Large intestine (tissue), 3 donors: ENCODE measurements around the gene EPB41L4A. TPM values are rescaled to one million over a fixed set of nuclear protein-coding genes. Genes with fewer than 3 reads are reported as not detected.
"Not testable (repeated sequence)": the region's sequence is repeated elsewhere in the genome, so short reads cannot be mapped to it uniquely, and the experiment has no call there.

Source experiments
- DNase-seq, 2 donors: peaks; one replicate each; pipeline versions ENCODE4 v3.0.0 to v3.0.0-alpha.2; 2013
- H3K27ac ChIP-seq: one replicate; pipeline ENCODE4 v1.5.1; 2013; ENCODE audit warnings: low read length
- H3K27me3 ChIP-seq: 2 replicates; pipeline ENCODE4 v1.6.1; 2013; ENCODE audit warnings: low read length; ENCODE audit not compliant: control insufficient read depth, insufficient read depth
- H3K36me3 ChIP-seq: 2 replicates; pipeline ENCODE4 v1.6.1; 2013; ENCODE audit warnings: low read length; ENCODE audit not compliant: control insufficient read depth, insufficient read depth
- H3K4me1 ChIP-seq: one replicate; pipeline ENCODE4 v1.6.1; 2013; ENCODE audit warnings: low read length; ENCODE audit not compliant: control insufficient read depth, insufficient read depth
- H3K4me3 ChIP-seq: one replicate; pipeline ENCODE4 v1.5.1; 2013; ENCODE audit warnings: low read length
- H3K9me3 ChIP-seq: one replicate; pipeline ENCODE4 v1.6.1; 2013; ENCODE audit warnings: mild to moderate bottlenecking, low read depth, low read length, moderate library complexity; ENCODE audit not compliant: control insufficient read depth
- WGBS: methylation state at CpG from one replicate; pipeline ENCODE4 v1.1.5; 2013; ENCODE audit warnings: low lambda C conversion rate; ENCODE audit not compliant: insufficient coverage; 5-methylcytosine and 5-hydroxymethylcytosine counted together
- polyA plus RNA-seq: library from polyadenylated mRNA; unstranded; fragments of 120-200 nt; gene quantifications from one replicate; pipeline ENCODE4 v1.2.1, GENCODE V29; 2013

EPB41L4A gene
- polyA plus RNA-seq, 1 donor, result 2.2 TPM

GRCh38 chr5:112238473-112238872 is 180.6 kb downstream of the EPB41L4A start:
- Histone ChIP-seq H3K4me1 (no peaks in the 10 kb centered on the region), H3K27ac (no peak overlapping the region), H3K4me3 (no peak overlapping the region), H3K27me3 (no peaks in the 10 kb centered on the region), H3K36me3 (no peaks in the 10 kb centered on the region), H3K9me3 (no peaks in the 10 kb centered on the region)
- no peak for DNase-seq

GRCh38 chr5:112237456-112237855 is 181.6 kb downstream of the EPB41L4A start:
- no peak for DNase-seq
- no peak overlapping the region for H3K27ac ChIP-seq
- no peak overlapping the region for H3K4me3 ChIP-seq
- no peaks in the 10 kb centered on the region for H3K27me3 ChIP-seq
- WGBS, result 80% methylated on average over 1 of the region's 2 CpGs
- H3K4me1 ChIP-seq, result no peaks in the 10 kb centered on the region
- H3K36me3 ChIP-seq, result no peaks in the 10 kb centered on the region
- H3K9me3 ChIP-seq, result no peaks in the 10 kb centered on the region

- Histone ChIP-seq H3K4me3 (no peak overlapping the region), H3K4me1 (no peaks in the 10 kb centered on the region), H3K36me3 (no peaks in the 10 kb centered on the region), H3K27me3 (no peaks in the 10 kb centered on the region), H3K9me3 (no peaks in the 10 kb centered on the region), H3K27ac (no peak overlapping the region)
- no CpG with 5 or more reads among the region's 1 CpG for WGBS
- no peak for DNase-seq
These were observed 185.1 kb downstream of the EPB41L4A start for GRCh38 chr5:112234000-112234399.

- no peak overlapping the region for H3K27ac ChIP-seq
- no peaks in the 10 kb centered on the region for H3K27me3 ChIP-seq
- no peak for DNase-seq
- no peak overlapping the region for H3K4me3 ChIP-seq
- WGBS, result no CpG with 5 or more reads among the region's 1 CpG
- H3K9me3 ChIP-seq, result no peaks in the 10 kb centered on the region
- H3K4me1 ChIP-seq, result no peaks in the 10 kb centered on the region
- no peaks in the 10 kb centered on the region for H3K36me3 ChIP-seq
These were observed 186.4 kb downstream of the EPB41L4A start for GRCh38 chr5:112232667-112233066.

GRCh38 chr5:112230606-112231005 is 188.5 kb downstream of the EPB41L4A start:
- 53% methylated on average over 3 of the region's 4 CpGs for WGBS
- Histone ChIP-seq H3K9me3 (no peaks in the 10 kb centered on the region), H3K36me3 (no peaks in the 10 kb centered on the region), H3K4me3 (no peak overlapping the region), H3K27me3 (no peaks in the 10 kb centered on the region), H3K4me1 (no peaks in the 10 kb centered on the region), H3K27ac (no peak overlapping the region)
- no peak for DNase-seq

GRCh38 chr5:112228667-112229066 is 190.4 kb downstream of the EPB41L4A start:
- no peaks in the 10 kb centered on the region for H3K27me3 ChIP-seq
- no peaks in the 10 kb centered on the region for H3K9me3 ChIP-seq
- 0% methylated on average over 1 of the region's 2 CpGs for WGBS
- no peak overlapping the region for H3K27ac ChIP-seq
- DNase-seq, result peak in 1 of 2 donors; percentile 8
- no peaks in the 10 kb centered on the region for H3K36me3 ChIP-seq
- no peaks in the 10 kb centered on the region for H3K4me1 ChIP-seq
- no peak overlapping the region for H3K4me3 ChIP-seq

GRCh38 chr5:112227911-112228631 is 191.0 kb downstream of the EPB41L4A start:
- DNase-seq, result no peak
- no CpG with 5 or more reads among the region's 4 CpGs for WGBS

GRCh38 chr5:112226215-112226614 is 192.9 kb downstream of the EPB41L4A start:
- Histone ChIP-seq H3K4me1 (no peaks in the 10 kb centered on the region), H3K36me3 (no peaks in the 10 kb centered on the region), H3K9me3 (no peaks in the 10 kb centered on the region), H3K4me3 (no peak overlapping the region), H3K27me3 (no peaks in the 10 kb centered on the region), H3K27ac (no peak overlapping the region)
- 100% methylated on average over 2 of the region's 3 CpGs for WGBS
- DNase-seq, result no peak

More at GRCh38 chr5:112227911-112228631, 191.0 kb downstream of the EPB41L4A start:
- H3K27me3 ChIP-seq, result no peaks in the 10 kb centered on the region
- H3K36me3 ChIP-seq, result no peaks in the 10 kb centered on the region
- no peaks in the 10 kb centered on the region for H3K4me1 ChIP-seq
- H3K27ac ChIP-seq, result no peak overlapping the region
- H3K4me3 ChIP-seq, result no peak overlapping the region
- H3K9me3 ChIP-seq, result no peaks in the 10 kb centered on the region

- H3K36me3 ChIP-seq, DNase-seq, H3K4me1 ChIP-seq, H3K27ac ChIP-seq, H3K9me3 ChIP-seq, H3K27me3 ChIP-seq, H3K4me3 ChIP-seq: not testable (repeated sequence)
- no CpG with 5 or more reads among the region's 7 CpGs for WGBS
These were observed 196.1 kb downstream of the EPB41L4A start for GRCh38 chr5:112222997-112223396.

- H3K4me1 ChIP-seq, result no peaks in the 10 kb centered on the region
- H3K27ac ChIP-seq, result no peak overlapping the region
- no CpG with 5 or more reads among the region's 2 CpGs for WGBS
- no peaks in the 10 kb centered on the region for H3K36me3 ChIP-seq
- no peak for DNase-seq
- no peak overlapping the region for H3K4me3 ChIP-seq
- no peaks in the 10 kb centered on the region for H3K27me3 ChIP-seq
- no peaks in the 10 kb centered on the region for H3K9me3 ChIP-seq
These were observed 197.9 kb downstream of the EPB41L4A start for GRCh38 chr5:112221128-112221527.

- DNase-seq, result no peak
- Histone ChIP-seq H3K27me3 (no peaks in the 10 kb centered on the region), H3K4me1 (no peaks in the 10 kb centered on the region), H3K27ac (no peak overlapping the region), H3K4me3 (no peak overlapping the region), H3K9me3 (no peaks in the 10 kb centered on the region), H3K36me3 (no peaks in the 10 kb centered on the region)
- WGBS, result no CpG with 5 or more reads among the region's 6 CpGs
These were observed 200.1 kb downstream of the EPB41L4A start for GRCh38 chr5:112219000-112219399.
